NCI-H1417 (cell line): ENCODE measurements around the gene PIGN.

ENCODE experiments used
- DNase-seq, 3 experiments: peaks; one replicate each; lab custom pipeline; 2025; lab: John Stamatoyannopoulos, UW

Gene PIGN

GRCh38 chr18:62186774-62187542 lies at the start of gene PIGN, which contains the start of gene RELCH:
Gene PIGN (minus strand): TSS chr18:62187056. CDS start chr18:62161353, 25,703 bp downstream.
Gene RELCH (plus strand): TSS chr18:62187255. CDS start chr18:62187506, 251 bp downstream.
- DNase-seq = peak; percentile 95 to 100 (median 100)

- no peak for DNase-seq
Observed at GRCh38 chr18:62236252-62236651, 49.4 kb upstream of the PIGN start.

- DNase-seq = no peak
Observed at GRCh38 chr18:62226047-62226446, 39.2 kb upstream of the PIGN start.

- DNase-seq = no peak
Observed at GRCh38 chr18:62224229-62224628, 37.4 kb upstream of the PIGN start.

DNA sequence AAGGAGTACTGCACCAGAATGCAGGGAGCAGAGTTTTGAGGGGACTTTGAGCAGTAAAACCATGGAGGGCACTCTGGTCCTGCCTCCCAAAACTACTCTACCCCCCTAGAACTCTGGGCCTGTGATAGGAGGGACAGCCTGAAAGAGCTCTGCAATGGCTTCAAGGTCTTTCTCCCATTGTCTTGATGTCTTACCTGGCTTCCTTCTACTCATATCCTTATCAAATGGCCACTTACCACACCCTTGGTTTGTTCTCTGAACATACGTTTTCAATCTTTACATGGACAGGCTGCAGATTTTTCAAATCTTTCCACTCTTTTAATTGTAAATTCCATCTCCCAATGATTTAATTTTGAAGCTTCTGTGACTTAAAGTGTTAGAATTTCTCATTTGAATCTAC lies 27.9 kb upstream of the PIGN start:
- DNase-seq = no peak

DNA sequence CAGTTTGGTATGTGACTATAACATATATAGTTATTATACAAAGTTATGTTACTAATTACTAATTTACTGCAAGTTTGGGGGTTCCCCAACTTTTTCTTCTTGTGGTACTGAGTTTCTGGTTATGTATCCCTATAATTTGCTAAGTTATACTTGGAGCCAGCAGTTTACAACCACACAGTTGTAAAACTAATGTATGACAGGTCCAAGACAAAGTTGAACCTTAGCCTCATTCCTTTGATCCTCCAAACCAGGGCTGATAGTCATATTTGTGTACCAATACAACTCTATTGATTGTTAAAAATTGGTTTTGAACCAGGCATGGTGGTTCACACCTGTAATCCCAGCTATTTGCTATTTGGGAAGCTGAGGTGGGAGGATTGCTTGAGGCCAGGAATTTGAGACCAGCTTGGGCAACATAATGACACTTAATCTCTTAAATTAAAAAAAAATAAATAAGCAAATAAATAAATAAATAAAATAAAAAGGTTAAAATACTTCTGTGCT lies 24.5 kb upstream of the PIGN start:
- no peak for DNase-seq

DNA sequence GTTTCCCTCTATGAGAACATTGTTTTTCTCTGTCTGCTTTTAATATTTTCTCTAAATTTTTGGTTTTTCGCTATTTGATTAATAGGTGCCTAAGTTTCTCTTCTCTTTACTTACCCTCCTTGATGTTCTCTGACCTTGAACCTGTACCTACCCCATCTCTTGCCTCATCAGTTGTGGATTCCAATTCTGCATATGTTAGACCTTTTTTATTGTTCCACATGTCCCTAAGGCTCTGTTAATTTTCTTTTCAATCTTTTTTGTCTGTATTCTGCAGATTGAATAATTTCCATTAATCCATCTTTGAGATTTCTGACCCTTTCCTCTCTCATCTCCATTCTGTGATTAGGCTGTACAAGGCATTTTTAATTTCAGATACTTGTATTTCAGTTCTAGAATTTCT lies 23.3 kb upstream of the PIGN start:
- no peak for DNase-seq

- DNase-seq = no peak
Observed at GRCh38 chr18:62209046-62209445, 22.2 kb upstream of the PIGN start.

- no peak for DNase-seq
Observed at GRCh38 chr18:62206593-62206992, 19.7 kb upstream of the PIGN start.

- DNase-seq = no peak
Observed at GRCh38 chr18:62205824-62206223, 19.0 kb upstream of the PIGN start.

DNA sequence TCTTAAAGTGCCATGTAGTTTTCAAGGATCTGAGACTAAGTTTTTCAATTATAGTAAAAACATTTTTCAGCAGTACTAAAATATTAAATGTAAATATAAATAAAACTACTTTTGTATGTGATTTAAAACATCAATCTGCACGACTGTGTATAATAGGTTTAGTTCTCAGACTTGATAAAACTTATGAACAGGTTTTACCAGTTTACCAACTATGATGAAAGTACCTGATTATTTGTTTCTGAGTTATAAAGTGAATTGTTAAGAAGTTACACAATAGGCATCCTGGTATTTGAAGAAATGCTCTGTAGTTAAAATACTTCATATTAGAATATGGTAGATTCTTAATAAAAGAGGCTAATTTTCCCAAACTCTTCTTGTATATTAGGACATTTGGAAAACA lies 15.0 kb upstream of the PIGN start:
- DNase-seq = no peak

DNA sequence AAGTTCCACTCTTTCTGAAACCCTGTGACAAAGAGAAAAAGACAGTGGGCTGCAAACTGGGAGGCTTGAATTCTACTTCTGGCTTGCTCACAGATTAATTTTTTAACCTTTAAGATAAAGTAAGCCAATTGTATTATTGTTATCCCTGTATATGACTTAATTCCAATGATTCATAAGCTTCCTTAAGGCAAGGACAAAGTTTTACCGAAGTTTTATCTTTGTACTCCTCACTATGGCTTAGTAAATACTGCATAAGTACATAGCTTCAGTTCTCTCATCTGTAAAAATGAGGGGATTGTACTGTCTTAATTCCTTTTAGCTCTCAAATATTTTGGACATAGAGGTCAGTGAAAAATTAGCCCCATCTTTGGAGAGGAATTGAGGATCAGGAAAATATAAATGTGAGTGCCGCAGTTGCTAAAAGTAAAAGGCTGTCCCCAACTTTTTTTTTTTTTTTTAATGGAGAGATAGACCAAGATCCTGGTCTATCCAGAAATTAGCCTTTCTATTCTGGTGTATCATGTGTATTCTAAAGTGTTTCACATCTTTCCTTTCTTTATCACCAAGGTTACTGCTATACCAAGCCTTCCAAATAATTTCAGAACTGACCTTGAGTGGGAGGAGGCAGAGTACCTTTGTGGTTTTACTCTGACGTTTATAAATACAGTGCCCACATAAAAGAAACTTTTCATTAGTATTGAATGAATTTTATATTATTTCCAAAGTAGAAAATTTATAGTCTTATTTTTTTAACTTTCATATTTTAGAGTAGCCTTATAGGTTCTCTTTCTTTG lies 13.5 kb upstream of the PIGN start:
- no peak for DNase-seq

- no peak for DNase-seq
Observed at GRCh38 chr18:62199629-62200028, 12.8 kb upstream of the PIGN start.

- no peak for DNase-seq
Observed at GRCh38 chr18:62198259-62198658, 11.4 kb upstream of the PIGN start.

DNA sequence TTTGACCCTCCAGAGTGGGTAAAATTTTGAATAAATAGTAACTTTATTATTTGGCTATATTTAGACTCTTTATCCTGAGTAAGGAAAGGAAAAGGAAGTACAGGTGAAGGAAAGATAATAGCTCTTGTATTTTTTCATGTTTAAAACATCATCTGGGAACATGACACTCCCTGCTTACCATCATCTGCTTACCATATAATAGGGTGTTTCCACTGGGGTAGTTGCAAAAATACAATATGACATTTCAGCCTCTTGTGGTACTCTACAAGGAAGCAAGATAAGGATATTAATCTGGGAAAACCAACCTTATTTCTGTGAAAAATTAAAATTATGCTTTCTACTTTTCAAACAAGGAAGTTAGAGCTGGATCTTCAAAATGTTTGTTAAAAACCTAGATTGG lies 10.1 kb upstream of the PIGN start:
- no peak for DNase-seq

DNA sequence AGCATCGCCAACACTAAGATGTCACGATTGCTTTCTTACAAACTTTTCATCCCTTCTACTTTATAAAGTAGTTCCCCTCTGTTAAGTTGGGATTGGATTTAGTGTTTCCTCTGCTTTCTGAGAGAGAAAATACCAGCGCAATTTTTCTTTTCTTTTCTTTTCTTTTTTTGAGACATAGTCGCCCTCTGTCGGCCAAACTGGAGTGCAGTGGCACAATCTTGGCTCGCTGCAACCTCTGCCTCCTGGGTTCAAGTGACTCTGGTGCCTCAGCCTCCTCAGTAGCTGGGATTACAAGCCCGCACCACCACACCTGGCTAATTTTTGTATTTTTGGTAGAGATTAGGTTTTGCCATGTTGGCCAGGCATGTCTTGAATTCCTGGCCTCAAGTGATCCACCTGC lies 9.2 kb upstream of the PIGN start:
- DNase-seq = no peak

- peak in 1 of 3 experiments; percentile 27 for DNase-seq
Observed at GRCh38 chr18:62189208-62189607, 2.4 kb upstream of the PIGN start.

DNA sequence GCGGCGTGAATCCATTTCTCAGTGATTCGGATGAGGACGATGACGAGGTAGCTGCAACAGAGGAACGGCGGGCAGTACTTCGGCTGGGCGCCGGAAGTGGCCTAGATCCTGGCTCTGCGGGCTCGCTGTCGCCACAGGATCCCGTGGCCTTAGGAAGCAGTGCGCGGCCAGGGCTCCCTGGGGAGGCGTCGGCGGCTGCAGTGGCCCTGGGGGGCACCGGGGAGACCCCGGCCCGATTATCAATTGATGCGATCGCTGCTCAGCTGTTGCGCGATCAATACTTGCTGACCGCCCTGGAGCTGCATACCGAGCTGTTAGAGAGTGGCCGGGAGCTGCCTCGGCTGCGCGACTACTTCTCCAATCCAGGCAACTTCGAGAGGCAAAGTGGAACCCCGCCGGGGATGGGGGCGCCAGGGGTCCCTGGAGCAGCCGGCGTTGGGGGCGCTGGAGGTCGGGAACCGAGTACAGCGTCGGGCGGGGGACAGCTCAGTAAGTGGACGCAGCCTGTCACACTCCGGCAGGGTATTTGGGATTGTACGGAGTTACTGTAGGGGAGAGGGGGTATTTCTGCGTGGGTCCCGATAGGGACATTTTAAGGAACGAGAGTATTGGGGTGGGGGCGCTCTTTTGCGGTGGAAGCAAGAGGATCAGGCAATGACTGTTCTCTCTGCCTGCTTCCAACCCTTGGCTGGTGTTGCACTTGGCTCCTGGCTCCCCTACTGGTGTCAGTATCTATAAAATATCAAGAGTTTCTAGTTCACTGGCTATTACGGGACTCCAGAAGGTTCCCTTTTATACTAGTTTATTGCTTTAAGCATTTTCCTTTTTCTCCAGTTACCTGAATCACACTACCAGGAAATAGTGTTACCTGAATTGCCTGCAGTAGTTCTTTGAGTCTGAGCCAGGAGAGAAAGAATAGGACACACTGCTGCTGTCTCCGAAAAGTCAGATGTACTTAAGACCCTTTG lies 971 bp upstream of the PIGN start:
- DNase-seq = peak in 2 of 3 experiments; percentile 74 to 81

DNA sequence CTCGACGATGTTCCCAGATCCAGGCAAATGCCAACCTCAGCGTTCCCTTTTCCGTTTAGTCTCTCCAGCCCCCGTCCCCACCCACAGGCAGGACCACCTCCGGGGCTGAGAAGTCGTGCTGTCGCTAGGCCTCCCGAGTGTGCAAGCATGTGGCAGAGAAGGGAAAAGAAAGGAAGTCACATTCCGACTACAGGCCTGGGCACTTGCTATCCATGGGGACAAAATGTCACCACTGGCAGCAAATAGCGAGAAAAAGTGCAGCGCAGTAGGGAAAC lies 420 bp downstream of the PIGN start:
- peak in 1 of 3 experiments; percentile 34 for DNase-seq

DNA sequence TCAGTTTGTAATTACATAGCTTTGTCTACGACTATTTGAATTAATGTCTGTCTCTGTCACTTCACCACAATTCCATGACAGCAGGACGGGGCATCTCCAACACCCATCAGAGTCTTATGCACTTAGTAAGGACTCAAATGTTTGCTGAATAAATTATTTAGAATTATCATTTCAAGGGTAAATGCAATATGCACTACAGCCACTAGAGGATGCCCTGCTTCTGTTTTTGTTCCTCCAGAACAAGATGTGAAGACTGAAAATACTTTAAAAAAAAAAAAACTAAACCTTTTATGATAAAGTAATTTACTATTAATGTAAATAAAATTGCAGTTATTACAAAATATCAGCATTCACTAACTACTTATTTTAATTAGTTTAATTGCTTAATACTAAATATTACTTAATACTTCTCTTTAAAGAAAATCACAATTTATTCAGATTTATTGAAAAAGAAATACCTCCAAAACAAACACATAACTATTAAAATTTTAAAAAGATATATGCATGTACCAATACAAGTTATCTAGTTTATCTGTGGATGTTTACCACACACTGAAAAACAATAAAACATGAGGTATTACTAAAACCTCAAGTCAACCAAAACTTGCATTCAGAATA lies 3.2 kb downstream of the PIGN start:
- DNase-seq = peak; percentile 37 to 87 (median 69)

DNA sequence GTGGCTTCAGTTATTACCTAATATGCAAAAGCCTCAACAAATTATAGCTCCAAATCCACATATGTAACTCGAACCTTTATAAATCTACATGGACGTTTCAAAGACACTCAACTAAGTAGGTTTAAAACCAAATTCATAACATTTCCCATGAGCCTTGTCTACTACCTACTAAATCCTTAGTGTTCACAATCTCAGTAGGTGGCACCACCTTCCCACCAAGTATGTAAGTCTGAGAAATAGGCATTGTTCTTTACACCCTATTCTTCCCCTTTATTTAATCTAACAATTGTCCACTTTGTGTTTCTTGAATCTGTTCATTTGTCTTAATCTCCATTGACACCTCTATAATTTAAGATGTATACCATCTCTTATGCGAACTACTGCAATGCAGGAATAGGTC lies 4.6 kb downstream of the PIGN start:
- no peak for DNase-seq

DNA sequence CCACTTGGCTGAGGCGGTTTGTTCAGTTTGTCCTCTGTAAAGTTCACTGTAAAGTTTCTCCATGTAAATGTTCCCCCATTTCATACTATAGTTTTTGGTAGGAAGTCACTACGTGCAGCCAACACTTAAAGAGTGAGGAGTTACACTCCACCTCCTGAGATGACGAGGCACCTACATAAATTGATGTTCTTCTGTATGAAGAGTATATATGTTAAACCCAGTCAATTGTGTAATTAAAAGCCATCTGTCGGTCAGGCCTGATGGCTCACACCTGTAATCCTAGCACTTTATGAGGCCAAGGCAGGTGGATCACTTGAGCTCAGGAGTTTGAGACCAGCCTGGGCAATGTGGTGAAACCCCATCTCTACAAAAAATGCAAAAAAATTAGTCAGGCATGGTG lies 7.6 kb downstream of the PIGN start:
- peak in 2 of 3 experiments; percentile 20 to 64 for DNase-seq
